ENCODE data around the gene PCDH7.
A peak's percentile ranks its signal among the peaks of the same experiment; 100 is the strongest.

Gene PCDH7, protein sequence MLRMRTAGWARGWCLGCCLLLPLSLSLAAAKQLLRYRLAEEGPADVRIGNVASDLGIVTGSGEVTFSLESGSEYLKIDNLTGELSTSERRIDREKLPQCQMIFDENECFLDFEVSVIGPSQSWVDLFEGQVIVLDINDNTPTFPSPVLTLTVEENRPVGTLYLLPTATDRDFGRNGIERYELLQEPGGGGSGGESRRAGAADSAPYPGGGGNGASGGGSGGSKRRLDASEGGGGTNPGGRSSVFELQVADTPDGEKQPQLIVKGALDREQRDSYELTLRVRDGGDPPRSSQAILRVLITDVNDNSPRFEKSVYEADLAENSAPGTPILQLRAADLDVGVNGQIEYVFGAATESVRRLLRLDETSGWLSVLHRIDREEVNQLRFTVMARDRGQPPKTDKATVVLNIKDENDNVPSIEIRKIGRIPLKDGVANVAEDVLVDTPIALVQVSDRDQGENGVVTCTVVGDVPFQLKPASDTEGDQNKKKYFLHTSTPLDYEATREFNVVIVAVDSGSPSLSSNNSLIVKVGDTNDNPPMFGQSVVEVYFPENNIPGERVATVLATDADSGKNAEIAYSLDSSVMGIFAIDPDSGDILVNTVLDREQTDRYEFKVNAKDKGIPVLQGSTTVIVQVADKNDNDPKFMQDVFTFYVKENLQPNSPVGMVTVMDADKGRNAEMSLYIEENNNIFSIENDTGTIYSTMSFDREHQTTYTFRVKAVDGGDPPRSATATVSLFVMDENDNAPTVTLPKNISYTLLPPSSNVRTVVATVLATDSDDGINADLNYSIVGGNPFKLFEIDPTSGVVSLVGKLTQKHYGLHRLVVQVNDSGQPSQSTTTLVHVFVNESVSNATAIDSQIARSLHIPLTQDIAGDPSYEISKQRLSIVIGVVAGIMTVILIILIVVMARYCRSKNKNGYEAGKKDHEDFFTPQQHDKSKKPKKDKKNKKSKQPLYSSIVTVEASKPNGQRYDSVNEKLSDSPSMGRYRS (N-terminal part only)

GRCh38 chr4:30720021-30720660, at the start of gene PCDH7:
TSS of gene PCDH7 (plus strand) at chr4:30720369. CDS start at chr4:30721423, 1,054 bp downstream.
- peak; percentile 56 for DNase-seq

DNA sequence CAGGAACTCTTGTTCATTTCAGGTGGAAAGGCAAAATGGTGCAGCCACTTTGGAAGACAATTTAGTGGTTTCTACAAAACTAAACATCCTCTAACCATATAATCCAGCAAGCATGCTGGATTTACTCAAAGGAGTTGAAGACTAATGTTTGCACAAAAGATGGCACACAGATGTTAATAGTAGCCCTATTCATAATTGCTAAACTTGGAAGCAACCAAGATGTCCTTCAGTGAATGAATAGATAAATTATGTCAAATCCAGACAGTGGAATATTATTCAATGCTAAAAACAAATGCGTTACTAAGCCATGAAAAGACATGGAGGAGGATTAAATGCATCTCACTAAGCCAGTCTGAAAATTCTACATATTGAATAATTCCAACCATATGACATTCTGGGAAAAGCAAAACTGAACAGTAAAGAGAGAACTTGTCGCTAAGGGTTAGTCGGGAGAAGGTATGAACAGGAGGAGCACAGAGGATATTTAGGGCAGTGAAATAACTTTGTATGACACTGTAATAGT, 48.2 kb upstream of the PCDH7 start:
- DNase-seq, result no peak

DNA sequence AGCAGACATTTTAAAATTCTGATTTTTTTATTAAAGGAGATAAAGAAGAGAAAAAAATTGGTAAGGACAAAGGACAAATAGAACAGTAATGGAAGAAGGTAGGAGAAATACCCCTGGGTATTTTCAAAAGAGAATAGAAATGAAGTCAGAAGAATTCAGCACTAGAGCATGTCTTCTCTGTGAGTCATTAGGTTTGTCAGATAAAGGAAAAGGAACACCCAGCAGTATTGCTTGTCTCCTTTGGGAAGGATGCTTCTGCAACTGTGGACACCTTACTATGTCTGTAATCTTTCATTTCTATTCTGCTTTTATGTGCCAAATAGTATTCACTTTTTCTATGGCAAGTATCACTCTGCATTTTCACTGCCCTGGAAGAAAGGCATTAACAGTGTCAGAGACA, 24.0 kb upstream of the PCDH7 start:
- DNase-seq, result no peak

DNA sequence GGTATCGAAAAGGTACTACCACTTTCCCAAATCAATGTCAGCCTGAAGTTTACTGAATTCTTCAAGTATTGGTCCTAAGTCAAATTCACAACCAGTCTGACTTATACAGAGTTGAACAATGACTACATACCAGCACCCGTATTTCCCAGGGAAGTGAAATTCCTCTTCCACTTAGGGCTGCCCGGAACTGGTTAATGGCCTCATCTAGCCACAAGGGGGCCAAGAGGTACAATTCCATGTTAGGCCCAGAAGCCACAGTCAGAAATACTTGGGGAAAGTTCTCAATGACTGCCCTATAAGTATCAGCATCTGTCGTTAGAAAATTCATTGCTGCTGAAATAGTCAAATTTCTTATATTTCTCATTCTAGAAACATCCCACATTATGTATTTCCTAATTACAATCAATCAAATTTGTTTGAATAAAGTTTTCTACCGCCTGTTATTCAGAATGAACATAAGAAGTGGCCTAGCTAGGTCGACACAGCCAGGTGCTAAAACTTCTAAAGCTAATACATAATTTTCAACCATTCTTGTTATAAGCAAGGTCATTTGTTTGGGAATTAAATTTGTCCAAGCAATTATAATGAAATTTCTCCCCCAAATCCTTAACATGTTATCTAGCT, 5.6 kb upstream of the PCDH7 start:
- DNase-seq, result peak; percentile 45

DNA sequence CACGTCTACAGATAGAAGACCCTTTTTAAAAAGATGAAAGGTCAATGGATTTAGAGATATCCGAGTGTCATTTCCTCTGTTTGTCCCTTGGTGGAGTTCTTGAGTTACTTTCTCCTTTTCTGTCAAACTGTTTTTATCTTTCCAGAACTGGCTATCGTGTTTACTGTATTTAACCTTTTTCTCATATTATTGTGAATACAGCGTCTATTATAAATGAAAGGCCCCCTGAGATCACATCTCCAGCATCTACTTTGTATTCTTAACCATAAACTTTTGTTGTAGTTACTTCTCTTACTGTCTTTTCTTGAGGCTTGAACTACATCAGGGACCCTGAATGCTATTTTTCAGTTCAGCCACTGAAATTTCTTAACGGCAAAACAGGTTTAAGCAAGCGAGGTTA, 4.0 kb upstream of the PCDH7 start:
- DNase-seq, result peak; percentile 32

DNA sequence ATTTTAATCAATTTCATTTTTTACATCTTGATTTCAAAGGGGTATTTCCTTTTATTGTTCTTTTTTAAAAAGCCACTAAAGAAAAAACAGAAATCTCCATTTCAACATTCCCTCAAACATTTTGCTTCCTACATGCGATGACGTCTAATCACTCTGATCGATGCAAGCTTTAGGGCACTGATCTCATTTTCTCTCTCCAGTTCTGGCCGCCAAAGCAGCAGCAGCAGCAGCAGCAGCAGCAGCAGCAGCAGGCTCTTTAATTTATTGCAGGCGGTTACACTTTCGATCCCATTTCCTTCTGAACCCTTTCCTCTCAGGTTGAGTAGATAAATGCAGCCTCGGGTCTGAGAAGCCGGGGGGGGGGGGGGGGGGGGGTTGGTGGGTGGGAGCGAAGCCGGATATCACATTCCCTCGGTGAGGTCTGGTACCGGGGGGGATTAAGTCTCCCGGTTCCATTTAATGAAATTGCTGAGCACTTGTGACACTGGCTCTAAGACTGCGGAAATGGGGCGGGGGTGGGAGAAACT, 3.4 kb upstream of the PCDH7 start:
- peak; percentile 30 for DNase-seq

DNA sequence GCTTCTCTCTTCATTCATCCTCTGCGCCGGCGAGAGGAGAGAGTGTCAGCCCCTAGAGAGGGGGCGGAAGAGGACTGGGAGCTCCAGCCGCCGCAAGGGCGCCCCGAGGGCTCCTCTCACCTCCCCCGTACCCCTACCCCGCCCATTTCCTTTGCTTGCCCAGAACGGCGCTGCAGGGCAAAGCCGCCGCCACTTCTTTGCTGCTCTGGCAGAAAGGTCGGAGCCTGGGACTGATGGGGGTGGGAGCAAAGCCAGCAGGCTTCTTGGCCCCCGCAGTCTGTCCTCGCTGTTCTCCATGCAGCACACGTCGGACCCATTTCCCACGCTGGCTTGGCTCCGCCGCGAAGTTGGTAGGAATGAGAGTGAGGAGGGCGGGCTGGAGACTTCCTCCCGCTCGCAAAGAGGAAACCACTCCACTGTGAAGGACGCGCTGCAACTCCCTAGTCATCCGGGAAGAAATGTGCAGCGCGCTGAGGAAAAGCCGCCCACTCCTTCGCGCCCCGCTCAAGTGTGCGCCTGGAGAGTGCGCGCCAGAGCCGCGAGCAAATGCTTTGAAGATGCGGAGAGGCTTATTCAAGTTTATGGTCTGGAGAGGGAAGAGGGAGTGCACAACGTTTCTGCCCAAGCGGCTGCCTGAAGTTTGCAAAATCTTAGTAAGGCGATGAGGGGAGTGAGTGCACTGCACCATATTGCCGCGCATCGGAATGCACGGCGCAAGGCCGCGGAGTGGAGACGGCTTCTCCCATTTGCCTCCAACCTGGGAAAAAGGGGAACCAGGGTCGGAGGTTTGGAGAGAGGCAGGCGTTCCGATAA, 2.8 kb upstream of the PCDH7 start:
- peak; percentile 64 for DNase-seq

GRCh38 chr4:30718021-30718542, 2.1 kb upstream of the PCDH7 start:
- DNase-seq, result peak; percentile 48

DNA sequence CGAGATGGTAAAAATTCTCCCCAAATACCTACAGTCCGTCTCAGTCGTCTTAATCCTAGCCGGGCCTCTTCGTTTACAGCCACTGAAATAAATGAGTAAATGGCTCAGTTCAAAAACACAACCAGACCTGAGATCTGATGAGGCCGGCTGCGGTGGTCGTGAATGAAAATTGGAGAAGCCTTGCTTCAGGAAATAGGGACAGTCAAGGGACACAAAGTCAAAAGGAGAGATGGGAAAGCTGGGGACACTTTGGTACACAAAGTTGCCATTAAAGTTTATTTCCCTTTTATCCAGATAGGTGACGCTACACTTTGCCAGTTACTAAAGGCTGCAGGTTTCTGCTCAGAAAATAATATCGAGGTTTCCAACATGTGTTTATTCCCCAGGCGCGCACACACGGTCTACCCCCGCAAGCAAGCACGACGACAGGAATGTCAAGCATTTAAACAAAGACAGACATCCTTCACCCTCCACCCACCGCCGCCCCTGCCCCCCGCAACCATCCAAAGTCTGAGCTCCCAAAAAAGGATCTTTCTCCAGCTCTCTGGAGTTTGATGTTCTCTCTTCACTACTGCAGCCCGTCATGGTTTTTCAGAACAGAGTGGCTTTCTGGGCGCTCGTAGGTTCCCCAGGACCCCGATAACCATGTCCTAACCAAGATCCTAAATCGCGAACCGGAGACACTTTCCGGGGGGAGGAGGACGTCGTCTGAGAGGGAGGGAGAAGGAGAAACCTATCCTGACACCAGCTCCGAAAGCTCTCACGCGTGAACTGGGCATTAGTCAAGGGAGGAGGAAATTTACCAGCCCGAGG, 1.3 kb upstream of the PCDH7 start:
- DNase-seq, result peak; percentile 37

GRCh38 chr4:30719454-30720020, 632 bp upstream of the PCDH7 start:
- DNase-seq, result peak; percentile 64

- peak; percentile 46 for DNase-seq
Measured at GRCh38 chr4:30720661-30721184, 554 bp downstream of the PCDH7 start.

GRCh38 chr4:30721185-30722091, 1.3 kb downstream of the PCDH7 start:
- peak; percentile 41 for DNase-seq

DNA sequence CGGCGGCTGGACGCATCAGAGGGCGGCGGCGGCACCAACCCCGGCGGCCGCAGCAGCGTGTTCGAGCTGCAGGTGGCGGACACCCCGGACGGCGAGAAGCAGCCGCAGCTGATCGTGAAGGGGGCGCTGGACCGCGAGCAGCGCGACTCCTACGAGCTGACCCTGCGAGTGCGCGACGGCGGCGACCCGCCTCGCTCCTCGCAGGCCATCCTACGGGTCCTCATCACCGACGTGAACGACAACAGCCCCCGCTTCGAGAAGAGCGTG, 1.9 kb downstream of the PCDH7 start:
- no peak for DNase-seq

GRCh38 chr4:30722359-30723200, 2.4 kb downstream of the PCDH7 start:
- no peak for DNase-seq

GRCh38 chr4:30723201-30723955, 3.2 kb downstream of the PCDH7 start:
- DNase-seq, result no peak

- no peak for DNase-seq
Measured at GRCh38 chr4:30724247-30724646, 4.1 kb downstream of the PCDH7 start.

DNA sequence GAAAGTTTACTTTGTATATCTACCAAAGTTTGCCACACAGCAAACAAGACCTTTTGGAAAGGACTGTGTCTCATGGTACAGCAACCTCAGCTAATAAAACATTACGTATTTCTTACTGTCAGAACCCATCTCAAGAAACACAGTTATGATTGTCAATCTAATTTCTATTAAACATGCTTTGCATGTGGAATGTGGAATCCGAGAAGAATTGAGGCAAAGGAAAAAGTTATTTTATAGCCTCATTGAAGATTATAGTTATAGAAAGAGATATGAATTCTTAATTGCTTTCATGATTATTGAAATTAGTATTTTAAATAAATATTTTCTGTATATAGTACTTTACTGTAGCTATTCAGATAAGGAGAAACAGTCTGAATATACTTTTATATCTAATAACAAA, 5.4 kb downstream of the PCDH7 start:
- no peak for DNase-seq
